Measurements from ENCODE around the gene CYFIP2.

- no peak for TF ChIP-seq CTCF (IDR thresholded peaks at IDR 0.05 in 2 of 3, conservative IDR thresholded peaks at IDR 0.05 in 1 of 3; ENCODE audit: borderline replicate concordance in 1 of 3, insufficient read depth in 1 of 3, low read depth in 2 of 3, low read length in 2 of 3)
- TF ChIP-seq POLR2AphosphoS5 (IDR thresholded peaks at IDR 0.05; ENCODE audit: low read depth, low read length), result no peak
- no peak for TF ChIP-seq POLR2A (IDR thresholded peaks at IDR 0.05; ENCODE audit: borderline replicate concordance, extremely low read depth, insufficient read depth, insufficient read length)
- no peak for TF ChIP-seq SRF (IDR thresholded peaks at IDR 0.05; ENCODE audit: low read depth)
- no peak for TF ChIP-seq EZH2 (IDR thresholded peaks at IDR 0.05)
- no peak for TF ChIP-seq SIN3A (IDR thresholded peaks at IDR 0.05; ENCODE audit: low read depth)
- no peak for TF ChIP-seq JUND (IDR thresholded peaks at IDR 0.05)
Observed at GRCh38 chr5:157219491-157220271, 46.2 kb upstream of the CYFIP2 start.

Data from HCT116 (cell line).